Stimulated activated CD4-positive, alpha-beta T cell treated with anti-CD3 and anti-CD28 coated beads, Interleukin-1b, Interleukin-23, amount 100 ng/mL, for 1 hour (primary cell): ENCODE measurements around the gene ACTR10.

Experiments used
- DNase-seq, 2 donors: peaks; one replicate each; pipeline ENCODE4 v3.0.0-alpha.2; 2020; ENCODE audit warnings: low read depth in 2 of 2

The ACTR10 gene

DNA sequence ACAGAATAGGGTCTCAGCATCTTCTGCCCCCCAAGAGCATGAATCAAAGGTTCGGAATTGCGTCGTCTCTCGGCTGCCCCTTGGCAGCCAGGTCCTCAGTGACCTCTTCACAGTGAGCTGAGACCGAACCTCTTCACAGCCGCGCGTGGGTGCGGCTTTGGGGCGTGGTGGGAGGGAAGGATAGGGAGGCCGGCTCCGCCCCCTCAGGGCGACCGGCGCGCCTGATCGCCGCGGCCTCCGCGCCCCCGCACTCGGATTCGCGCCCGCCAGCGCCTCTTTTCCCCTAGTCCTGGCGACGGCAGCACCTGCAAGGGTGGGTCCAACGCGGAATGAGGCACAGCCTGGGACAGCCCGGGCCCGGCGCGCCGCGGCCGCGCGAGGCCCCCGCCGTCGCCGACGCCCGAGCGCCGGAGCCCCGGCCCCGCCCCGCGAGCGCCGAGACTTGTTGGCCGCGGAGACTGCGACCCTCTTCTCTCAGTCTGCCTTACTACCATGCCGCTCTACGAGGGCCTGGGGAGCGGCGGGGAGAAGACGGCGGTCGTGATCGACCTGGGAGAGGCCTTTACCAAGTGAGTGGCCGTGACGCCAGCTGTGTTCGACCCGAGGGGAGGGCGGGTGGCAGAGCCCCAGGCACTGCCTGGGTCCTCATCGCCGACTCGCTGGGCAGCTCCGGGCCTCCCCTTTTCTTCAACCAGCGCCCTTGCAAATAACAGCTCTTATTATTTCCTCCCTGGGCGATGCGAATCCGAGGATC, at the start of gene ACTR10:
Gene ACTR10, plus strand, starts transcription at position 424 of the 754 bp plus-strand sequence. Its CDS starts 69 bp downstream, at position 493.
- peak; percentile 57 to 78 for DNase-seq

GRCh38 chr14:58150243-58150805, 49.6 kb upstream of the ACTR10 start:
- DNase-seq: no peak

GRCh38 chr14:58151133-58152013, 48.6 kb upstream of the ACTR10 start:
- DNase-seq: no peak

- peak in 1 of 2 donors; percentile 21 for DNase-seq
Observed at GRCh38 chr14:58152014-58152857, 47.7 kb upstream of the ACTR10 start, which contains the start of gene ARMH4. Gene ARMH4, minus strand, starts transcription at chr14:58152213. Its CDS starts 12,855 bp downstream, at chr14:58139358.

- DNase-seq: no peak
Observed at GRCh38 chr14:58160561-58160960, 39.4 kb upstream of the ACTR10 start.

DNA sequence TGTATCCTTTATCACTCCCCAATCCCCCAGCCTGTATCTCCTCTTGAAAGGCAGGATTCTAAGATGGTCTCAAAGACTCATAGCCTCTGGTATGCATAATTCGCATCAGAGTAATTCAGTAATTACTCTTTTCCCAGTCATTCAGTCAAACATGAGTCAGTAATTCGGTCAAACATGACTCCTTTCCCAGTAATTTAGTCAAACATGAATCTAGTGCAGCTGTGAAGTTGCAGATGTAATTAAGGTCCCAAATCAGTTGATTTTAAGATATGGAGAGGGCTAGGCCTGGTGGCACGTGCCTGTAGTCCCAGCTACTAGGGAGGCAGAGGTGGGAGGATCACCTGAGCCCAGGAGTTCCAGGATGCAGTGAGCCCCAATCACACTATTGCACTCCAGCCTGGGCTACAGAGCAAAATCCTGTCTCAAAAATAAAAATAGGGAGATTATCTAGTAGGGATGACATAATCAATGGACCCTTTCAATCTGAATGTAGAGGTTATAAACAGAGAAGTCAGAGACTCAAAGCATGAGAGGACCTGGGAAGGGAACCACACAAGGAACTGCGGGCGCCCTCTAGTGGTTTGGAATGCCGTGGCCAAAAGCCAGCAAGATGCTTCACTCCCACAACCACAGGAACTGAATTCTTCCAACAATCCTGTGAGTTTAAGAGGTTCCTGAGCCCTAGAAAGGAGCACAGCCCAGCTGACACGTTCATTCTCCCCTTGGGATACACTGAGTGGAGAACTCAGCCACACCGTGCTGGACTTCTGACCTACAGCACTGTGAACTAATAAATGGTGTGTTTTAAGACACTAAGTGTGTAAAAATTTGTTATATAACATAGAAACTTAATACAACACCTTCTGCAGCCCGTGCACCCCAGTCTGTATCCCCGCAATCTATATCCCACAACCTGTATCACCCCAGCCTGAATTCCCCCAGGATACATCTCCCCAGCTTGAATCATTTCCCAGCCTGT, 33.7 kb upstream of the ACTR10 start:
- peak; percentile 29 to 62 for DNase-seq

DNA sequence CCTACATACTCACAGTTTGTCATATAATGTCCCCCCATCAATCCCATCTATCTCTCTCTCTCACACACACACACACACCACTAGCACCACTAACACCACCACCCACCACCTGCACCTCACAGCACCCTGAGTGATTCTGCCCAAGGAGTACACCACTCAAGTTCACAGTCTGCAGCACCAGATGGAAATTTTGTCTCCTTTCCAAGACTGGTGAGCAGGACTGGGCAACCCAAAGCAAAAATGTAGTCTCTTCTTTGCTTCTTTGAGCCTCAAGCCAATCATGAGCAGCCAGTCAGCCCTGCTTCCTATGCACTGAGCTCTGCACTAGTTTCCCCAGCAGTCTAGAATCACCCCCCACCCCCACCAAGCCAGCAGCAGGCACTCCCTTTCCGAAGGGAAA, 32.9 kb upstream of the ACTR10 start:
- no peak for DNase-seq

GRCh38 chr14:58167891-58168290, 32.1 kb upstream of the ACTR10 start:
- no peak for DNase-seq

GRCh38 chr14:58171090-58171489, 28.9 kb upstream of the ACTR10 start:
- peak in 1 of 2 donors; percentile 17 for DNase-seq

DNA sequence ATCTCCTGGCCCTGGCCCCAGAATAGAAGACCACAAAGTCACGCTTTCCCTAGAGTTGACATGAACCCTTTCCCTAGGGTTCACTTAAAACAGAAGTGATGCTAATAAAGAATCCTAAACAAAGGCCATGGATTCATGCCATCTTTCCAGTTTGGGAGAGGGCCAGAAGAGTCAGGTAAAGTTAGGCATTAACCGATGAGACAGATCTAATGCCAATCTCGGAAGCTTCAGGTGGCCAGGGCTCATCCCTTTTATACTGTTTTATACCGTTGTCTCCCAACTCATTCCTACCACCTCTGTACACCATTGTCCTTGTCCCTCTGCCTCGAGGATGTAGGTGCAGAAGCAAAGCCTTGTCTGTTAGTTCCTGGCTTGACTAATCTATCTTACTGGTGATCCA, 22.8 kb upstream of the ACTR10 start:
- no peak for DNase-seq

GRCh38 chr14:58189176-58189575, 10.8 kb upstream of the ACTR10 start:
- DNase-seq: no peak

DNA sequence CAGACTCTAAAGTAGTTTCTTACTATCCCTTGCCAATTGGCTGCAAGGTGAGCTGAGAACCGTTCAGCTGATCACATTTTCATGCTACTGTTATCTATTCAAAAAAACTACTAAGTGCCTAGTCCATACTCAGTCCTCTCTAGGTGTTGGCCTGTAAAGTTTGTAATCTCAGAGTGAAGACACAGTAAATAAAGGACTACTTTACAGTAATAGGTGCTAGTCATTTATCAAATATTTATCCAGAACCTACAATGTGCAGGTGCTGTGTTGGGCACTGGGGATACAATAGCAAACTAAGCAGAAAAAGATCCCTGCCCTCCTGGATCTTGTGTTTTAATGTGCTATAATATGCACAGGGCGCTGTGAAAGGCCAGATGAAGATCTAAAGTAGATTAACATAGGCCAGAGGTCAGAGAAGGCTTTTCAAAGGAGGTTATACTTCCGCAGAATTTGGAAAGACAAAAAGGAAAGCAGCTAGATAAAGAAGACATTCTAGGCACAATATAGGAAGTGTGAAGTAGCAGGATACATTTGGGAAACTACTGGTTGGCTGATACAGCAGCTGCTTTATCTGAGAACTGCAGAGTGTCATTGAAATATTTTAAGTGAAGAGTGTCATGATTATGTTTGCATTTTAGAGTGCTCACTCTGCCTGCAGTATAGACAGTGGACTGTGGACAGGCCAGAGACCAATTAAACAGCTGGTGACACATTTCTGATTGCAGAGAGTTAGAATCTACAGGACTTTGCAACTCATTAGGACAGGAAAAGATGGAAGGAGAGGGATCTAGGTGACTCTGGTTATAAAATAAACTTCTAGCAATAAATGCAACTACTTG, 8.0 kb upstream of the ACTR10 start:
- no peak for DNase-seq

- DNase-seq: no peak
Observed at GRCh38 chr14:58193542-58193941, 6.4 kb upstream of the ACTR10 start.

GRCh38 chr14:58196198-58196597, 3.8 kb upstream of the ACTR10 start:
- DNase-seq: no peak

DNA sequence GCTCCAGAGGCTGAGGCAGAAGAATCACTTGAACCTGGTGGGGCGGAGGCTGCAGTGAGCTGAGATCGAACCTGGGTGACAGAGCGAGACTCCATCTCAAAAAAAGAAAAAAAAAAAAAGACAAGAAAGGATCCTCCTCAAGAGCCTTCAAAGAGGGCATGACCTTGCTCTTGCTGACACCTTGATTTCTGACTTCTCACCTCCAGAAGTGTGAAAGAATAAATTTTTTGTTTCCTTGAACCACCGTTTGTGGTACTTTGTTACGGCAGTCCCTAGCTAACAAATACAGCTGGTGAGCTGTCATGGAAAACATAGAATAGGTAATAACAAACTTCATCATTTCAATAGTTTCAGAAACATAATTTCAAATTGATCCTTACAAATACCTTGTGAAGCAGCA, 1.9 kb upstream of the ACTR10 start:
- no peak for DNase-seq

GRCh38 chr14:58200480-58200841, 512 bp downstream of the ACTR10 start:
- no peak for DNase-seq

GRCh38 chr14:58200846-58201245, 897 bp downstream of the ACTR10 start:
- no peak for DNase-seq

GRCh38 chr14:58213176-58213575, 13.2 kb downstream of the ACTR10 start:
- DNase-seq: no peak

GRCh38 chr14:58215191-58215914, 15.4 kb downstream of the ACTR10 start:
- no peak for DNase-seq
